ENCODE results near the gene CCNY. TPM values are rescaled to one million over a fixed set of nuclear protein-coding genes. Genes with fewer than 3 reads are reported as not detected.
"Not testable (repeated sequence)": the region's sequence is repeated elsewhere in the genome, so short reads cannot be mapped to it uniquely, and the experiment has no call there.

CCNY gene
- total RNA-seq, 1 donor from 2014 or later, result 59.4 TPM

GRCh38 chr10:35304649-35305048 lies 31.7 kb upstream of the CCNY start:
- peak overlapping the region; percentile 11 for H3K27ac Mint-ChIP-seq
- no peaks in the 10 kb centered on the region for H3K9me3 Mint-ChIP-seq (ENCODE audit: low read depth)
- no peaks in the 10 kb centered on the region for H3K27me3 Mint-ChIP-seq
- no peak overlapping the region for H3K4me3 Mint-ChIP-seq (ENCODE audit: low read depth)
- DNase-seq (ENCODE audit: low spot score, unreplicated experiment), result no peak
- TF ChIP-seq CTCF (IDR thresholded peaks at IDR 0.05; ENCODE audit: unreplicated experiment), result no peak
- H3K4me1 Mint-ChIP-seq (ENCODE audit: low read depth), result peaks cover 10% of the 10 kb centered on the region
- H3K36me3 Mint-ChIP-seq (ENCODE audit: insufficient read depth), result no peaks in the 10 kb centered on the region

GRCh38 chr10:35306852-35307251 lies 29.5 kb upstream of the CCNY start:
- no peak overlapping the region for H3K27ac Mint-ChIP-seq
- no peaks in the 10 kb centered on the region for H3K9me3 Mint-ChIP-seq (ENCODE audit: low read depth)
- peaks cover 10% of the 10 kb centered on the region for H3K4me1 Mint-ChIP-seq (ENCODE audit: low read depth)
- H3K27me3 Mint-ChIP-seq, result no peaks in the 10 kb centered on the region
- TF ChIP-seq CTCF (IDR thresholded peaks at IDR 0.05; ENCODE audit: unreplicated experiment), result no peak
- no peaks in the 10 kb centered on the region for H3K36me3 Mint-ChIP-seq (ENCODE audit: insufficient read depth)
- no peak for DNase-seq (ENCODE audit: low spot score, unreplicated experiment)
- H3K4me3 Mint-ChIP-seq (ENCODE audit: low read depth), result no peak overlapping the region

- no peaks in the 10 kb centered on the region for H3K36me3 Mint-ChIP-seq (ENCODE audit: insufficient read depth)
- no peak overlapping the region for H3K27ac Mint-ChIP-seq
- peaks cover 10% of the 10 kb centered on the region for H3K4me1 Mint-ChIP-seq (ENCODE audit: low read depth)
Observed at GRCh38 chr10:35307297-35307696, 29.0 kb upstream of the CCNY start.

GRCh38 chr10:35308809-35309208 lies 27.5 kb upstream of the CCNY start:
- DNase-seq (ENCODE audit: low spot score, unreplicated experiment), result no peak
- Mint-ChIP-seq H3K36me3 (ENCODE audit: insufficient read depth) (no peaks in the 10 kb centered on the region), H3K27ac (no peak overlapping the region), H3K4me3 (ENCODE audit: low read depth) (no peak overlapping the region), H3K9me3 (ENCODE audit: low read depth) (no peaks in the 10 kb centered on the region), H3K4me1 (ENCODE audit: low read depth) (peaks cover 10% of the 10 kb centered on the region), H3K27me3 (no peaks in the 10 kb centered on the region)
- TF ChIP-seq CTCF (IDR thresholded peaks at IDR 0.05; ENCODE audit: unreplicated experiment), result no peak

More at GRCh38 chr10:35307297-35307696, 29.0 kb upstream of the CCNY start:
- no peak for DNase-seq (ENCODE audit: low spot score, unreplicated experiment)
- TF ChIP-seq CTCF (IDR thresholded peaks at IDR 0.05; ENCODE audit: unreplicated experiment), result no peak
- Mint-ChIP-seq H3K9me3 (ENCODE audit: low read depth) (no peaks in the 10 kb centered on the region), H3K4me3 (ENCODE audit: low read depth) (no peak overlapping the region), H3K27me3 (no peaks in the 10 kb centered on the region)

- not testable (repeated sequence) for H3K9me3 Mint-ChIP-seq (ENCODE audit: low read depth); H3K27me3 Mint-ChIP-seq; DNase-seq (ENCODE audit: low spot score, unreplicated experiment); H3K27ac Mint-ChIP-seq; H3K4me3 Mint-ChIP-seq (ENCODE audit: low read depth); H3K4me1 Mint-ChIP-seq (ENCODE audit: low read depth)
- peaks cover 25% of the 10 kb centered on the region for H3K36me3 Mint-ChIP-seq (ENCODE audit: insufficient read depth)
Observed at GRCh38 chr10:35314142-35314541, 22.2 kb upstream of the CCNY start.

GRCh38 chr10:35315235-35315634 lies 21.1 kb upstream of the CCNY start:
- H3K9me3 Mint-ChIP-seq (ENCODE audit: low read depth); H3K27me3 Mint-ChIP-seq; DNase-seq (ENCODE audit: low spot score, unreplicated experiment); H3K4me1 Mint-ChIP-seq (ENCODE audit: low read depth); H3K27ac Mint-ChIP-seq; H3K4me3 Mint-ChIP-seq (ENCODE audit: low read depth): not testable (repeated sequence)
- H3K36me3 Mint-ChIP-seq (ENCODE audit: insufficient read depth), result peaks cover 26% of the 10 kb centered on the region
